ACC112 (cell line): ENCODE results near the gene ARMH4.

Source experiments
- H2AFZ ChIP-seq: fragments of 200-600 bp; sonication (generic); one replicate; pipeline ENCODE4 v1.6.0; 2017; ENCODE audit warnings: antibody characterized with exemption, low read length; ENCODE audit not compliant: unreplicated experiment
- H3K27ac ChIP-seq: fragments of 200-600 bp; sonication (generic); 2 replicates; pipeline ENCODE4 v1.5.1; 2014; ENCODE audit warnings: low read depth, mild to moderate bottlenecking, antibody characterized with exemption, low read length, moderate library complexity
- H3K27me3 ChIP-seq: fragments of 200-600 bp; sonication (generic); 2 replicates; pipeline ENCODE4 v1.6.1; 2014; ENCODE audit warnings: mild to moderate bottlenecking, antibody characterized with exemption, low read length, moderate library complexity, mixed read lengths; ENCODE audit not compliant: insufficient read depth
- H3K36me3 ChIP-seq: fragments of 200-600 bp; sonication (generic); 2 replicates; pipeline ENCODE4 v1.6.1; 2016; ENCODE audit warnings: mild to moderate bottlenecking, antibody characterized with exemption, low read length, moderate library complexity, mixed read lengths; ENCODE audit not compliant: insufficient read depth
- H3K4me1 ChIP-seq: fragments of 200-600 bp; sonication (generic); one replicate; pipeline ENCODE4 v1.6.1; 2016; ENCODE audit warnings: low read length, mixed read lengths; ENCODE audit not compliant: insufficient read depth, unreplicated experiment, control insufficient read depth
- H3K4me3 ChIP-seq: fragments of 200-600 bp; sonication (generic); 2 replicates; pipeline ENCODE4 v1.5.1; 2014; ENCODE audit warnings: mild to moderate bottlenecking, low read depth, low read length
- H3K79me2 ChIP-seq: fragments of 200-600 bp; sonication (generic); one replicate; pipeline ENCODE4 v1.6.0; 2016; ENCODE audit warnings: low read length; ENCODE audit not compliant: control insufficient read depth, unreplicated experiment, insufficient read depth

Gene ARMH4

DNA sequence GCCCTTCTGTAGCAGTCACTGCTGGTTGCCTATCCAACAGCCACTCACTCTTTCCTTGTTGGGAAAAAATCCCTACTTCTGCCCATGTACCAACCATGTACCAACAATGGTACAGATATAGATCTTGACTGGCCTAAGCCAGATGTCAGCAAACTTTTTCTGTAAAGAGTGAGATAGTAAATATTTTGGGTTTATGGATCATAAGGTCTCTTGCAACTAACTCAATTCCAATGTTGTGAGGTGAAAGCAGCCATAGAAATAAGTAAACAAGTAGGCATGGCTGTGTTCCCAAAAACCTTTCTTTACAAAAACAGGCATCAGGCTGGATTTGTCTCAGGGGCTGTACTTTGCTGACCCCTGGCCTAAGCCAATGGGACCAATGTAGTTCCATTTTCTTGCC, 73.5 kb downstream of the ARMH4 start:
- Histone ChIP-seq H3K27ac (no peak overlapping the region), H2AFZ (no peak overlapping the region)

DNA sequence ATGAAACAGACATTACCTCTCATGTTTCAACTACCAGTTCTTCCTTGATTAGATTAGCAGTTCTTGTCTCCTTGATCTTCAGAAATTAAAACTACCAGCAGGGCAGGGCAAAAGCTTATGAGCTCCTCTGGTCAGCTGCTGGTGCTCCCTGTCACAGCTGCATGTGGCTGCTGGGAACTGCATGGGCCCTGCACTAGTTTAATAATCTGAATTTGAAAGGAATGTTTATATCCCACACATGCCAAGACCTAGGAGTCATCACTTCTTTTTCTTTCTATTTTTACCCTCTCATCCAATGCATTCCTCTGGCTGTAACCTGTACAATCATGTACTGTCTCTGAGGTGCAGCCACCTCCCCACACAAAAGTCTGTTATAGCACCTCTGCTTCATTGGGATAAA, 73.9 kb downstream of the ARMH4 start:
- H3K36me3 ChIP-seq = no peaks in the 10 kb centered on the region
- H3K4me3 ChIP-seq = peak overlapping the region; percentile 37; the same call in 1 of the 2 replicates
- H3K27me3 ChIP-seq = peaks cover 6% of the 10 kb centered on the region; the same call in 1 of the 2 replicates
- no peak overlapping the region; the same call in 1 of the 2 replicates for H3K27ac ChIP-seq
- H2AFZ ChIP-seq = peak overlapping the region; percentile 12
- H3K4me1 ChIP-seq = peaks cover 30% of the 10 kb centered on the region
- H3K79me2 ChIP-seq = no peaks in the 10 kb centered on the region

More for the DNA sequence above, 73.5 kb downstream of the ARMH4 start:
- H3K4me1 ChIP-seq = peaks cover 31% of the 10 kb centered on the region
- no peak overlapping the region for H3K4me3 ChIP-seq
- no peaks in the 10 kb centered on the region for H3K79me2 ChIP-seq
- H3K36me3 ChIP-seq = no peaks in the 10 kb centered on the region
- peaks cover 2% of the 10 kb centered on the region; the same call in 1 of the 2 replicates for H3K27me3 ChIP-seq

DNA sequence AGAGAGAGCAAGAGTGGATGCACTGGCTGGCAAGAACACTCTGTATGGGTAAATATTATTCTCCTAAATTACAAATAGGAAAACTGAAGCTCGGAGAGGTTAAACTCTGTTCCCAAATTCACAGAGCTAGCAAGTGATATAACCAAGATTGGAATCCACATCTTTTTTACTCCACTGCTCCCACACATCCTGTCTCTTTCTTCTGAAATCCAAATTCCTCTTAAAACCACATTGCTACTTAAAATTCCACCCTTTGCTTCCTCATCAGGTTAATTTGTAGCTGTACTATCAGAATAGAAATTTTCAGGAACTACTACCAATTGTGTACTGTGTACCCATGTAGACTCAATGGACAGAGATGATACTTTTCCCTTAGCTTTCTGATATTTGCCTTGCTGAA, 74.4 kb downstream of the ARMH4 start:
- Histone ChIP-seq H2AFZ (peak overlapping the region; percentile 12), H3K4me1 (peaks cover 26% of the 10 kb centered on the region), H3K36me3 (no peaks in the 10 kb centered on the region), H3K4me3 (peak overlapping the region; percentile 37; the same call in 1 of the 2 replicates), H3K27me3 (peaks cover 9% of the 10 kb centered on the region; the same call in 1 of the 2 replicates), H3K79me2 (no peaks in the 10 kb centered on the region), H3K27ac (no peak overlapping the region; the same call in 1 of the 2 replicates)

DNA sequence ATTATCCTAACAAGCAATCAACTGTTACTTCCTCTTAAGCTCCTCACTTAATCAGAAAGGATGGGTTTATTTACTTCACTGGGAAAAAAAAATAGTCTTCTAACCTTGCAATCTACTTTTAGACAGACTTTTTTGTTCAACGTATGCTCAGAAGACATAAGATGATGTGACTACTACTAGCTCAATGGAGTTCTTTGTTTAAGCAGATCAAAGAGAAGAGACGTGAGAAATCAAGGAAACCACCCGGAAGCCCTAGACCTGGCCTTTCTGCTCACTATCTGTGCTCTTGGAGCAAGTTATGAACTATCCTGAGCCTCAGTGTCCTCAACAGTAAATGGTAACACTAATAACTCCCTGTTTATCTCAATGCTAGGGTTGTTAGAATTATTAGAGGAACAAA, 78.5 kb downstream of the ARMH4 start:
- Histone ChIP-seq H3K36me3 (no peaks in the 10 kb centered on the region), H3K4me3 (no peak overlapping the region), H3K27ac (no peak overlapping the region), H3K4me1 (peaks cover 13% of the 10 kb centered on the region), H3K79me2 (no peaks in the 10 kb centered on the region), H2AFZ (no peak overlapping the region), H3K27me3 (peaks cover 16% of the 10 kb centered on the region; the same call in 1 of the 2 replicates)

DNA sequence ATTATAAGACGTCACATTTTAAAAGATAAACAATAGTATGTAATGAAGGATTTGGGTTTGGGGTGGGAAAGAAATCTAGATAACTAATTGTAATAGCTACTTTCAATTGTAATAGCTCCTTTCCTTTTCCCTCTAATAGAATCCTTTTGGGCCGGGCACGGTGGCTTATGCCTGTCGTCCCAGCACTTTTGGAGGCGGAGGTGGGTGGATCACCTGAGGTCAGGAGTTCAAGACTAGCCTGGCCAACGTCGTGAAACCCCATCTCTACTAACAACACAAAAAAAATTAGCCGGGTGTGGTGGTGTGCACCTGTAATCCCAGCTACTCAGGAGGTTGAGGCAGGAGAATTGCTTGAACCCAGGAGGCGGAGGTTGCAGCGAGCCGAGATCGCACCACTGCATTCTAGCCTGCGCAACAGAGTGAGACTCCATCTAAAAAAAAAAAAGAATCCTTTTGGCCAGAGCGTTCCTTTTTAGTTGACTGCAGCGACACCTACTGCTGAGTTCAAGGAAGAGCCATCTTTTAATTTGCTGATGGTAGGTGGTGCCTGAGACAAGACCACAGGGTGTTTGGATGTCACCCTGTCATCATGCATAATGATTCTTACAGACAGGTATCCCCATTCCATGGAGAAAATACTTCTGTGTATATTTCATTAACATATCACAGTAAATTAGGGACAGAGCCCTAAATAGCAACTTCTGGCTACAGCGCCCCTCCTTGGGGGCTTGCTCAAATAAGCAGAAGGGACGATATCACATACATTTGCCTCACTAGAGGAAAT, 79.5 kb downstream of the ARMH4 start:
- Histone ChIP-seq H2AFZ (no peak overlapping the region), H3K27ac (no peak overlapping the region)

DNA sequence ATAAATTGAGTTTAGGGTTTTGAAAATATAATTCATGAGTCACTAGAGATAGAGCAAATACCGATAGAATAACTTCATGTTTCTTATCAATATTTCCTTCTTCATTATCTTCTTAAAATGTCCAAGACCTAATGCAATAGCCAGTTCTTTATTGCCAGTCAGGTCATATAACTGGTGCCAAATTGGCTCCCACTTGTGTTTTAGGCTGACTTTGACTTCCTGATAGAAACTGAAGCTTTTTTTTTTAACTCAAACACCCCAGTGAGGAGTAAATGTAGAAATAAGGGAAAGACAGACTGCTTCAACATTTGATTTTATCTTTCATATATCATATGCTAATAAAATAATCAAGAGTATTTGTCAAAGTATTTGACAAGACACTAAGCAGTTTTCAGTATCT, 80.7 kb downstream of the ARMH4 start:
- Histone ChIP-seq H3K27ac (no peak overlapping the region), H3K36me3 (no peaks in the 10 kb centered on the region), H3K4me3 (no peak overlapping the region), H3K27me3 (peaks cover 29% of the 10 kb centered on the region; the same call in 1 of the 2 replicates), H2AFZ (no peak overlapping the region), H3K4me1 (no peaks in the 10 kb centered on the region), H3K79me2 (no peaks in the 10 kb centered on the region)

More for the DNA sequence above, 79.5 kb downstream of the ARMH4 start:
- H3K36me3 ChIP-seq = no peaks in the 10 kb centered on the region
- no peak overlapping the region for H3K4me3 ChIP-seq
- H3K79me2 ChIP-seq = no peaks in the 10 kb centered on the region
- H3K27me3 ChIP-seq = peaks cover 25% of the 10 kb centered on the region; the same call in 1 of the 2 replicates
- peaks cover 3% of the 10 kb centered on the region for H3K4me1 ChIP-seq

DNA sequence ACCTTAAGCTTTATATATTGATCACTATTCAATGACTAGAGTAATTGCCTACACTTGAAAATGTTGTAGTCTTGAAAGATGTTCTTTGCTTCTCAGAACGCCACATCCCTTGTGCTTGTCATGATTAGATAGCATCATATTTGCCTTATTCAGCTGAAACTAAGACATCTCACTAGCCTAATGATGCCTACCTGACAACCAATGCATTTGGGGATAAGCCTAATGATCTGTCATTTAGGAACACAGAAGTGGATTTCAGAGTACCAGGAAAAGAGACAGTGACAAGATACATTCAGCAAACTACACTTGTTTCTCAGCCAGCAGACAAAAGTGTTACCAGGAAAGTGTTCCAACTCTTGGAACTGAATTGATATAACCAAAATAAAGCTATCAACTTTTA, 83.7 kb downstream of the ARMH4 start:
- H3K79me2 ChIP-seq = no peaks in the 10 kb centered on the region
- no peak overlapping the region for H2AFZ ChIP-seq
- H3K27me3 ChIP-seq = peaks cover 48% of the 10 kb centered on the region
- no peak overlapping the region for H3K27ac ChIP-seq
- H3K4me3 ChIP-seq = no peak overlapping the region
- H3K4me1 ChIP-seq = no peaks in the 10 kb centered on the region
- no peaks in the 10 kb centered on the region for H3K36me3 ChIP-seq

DNA sequence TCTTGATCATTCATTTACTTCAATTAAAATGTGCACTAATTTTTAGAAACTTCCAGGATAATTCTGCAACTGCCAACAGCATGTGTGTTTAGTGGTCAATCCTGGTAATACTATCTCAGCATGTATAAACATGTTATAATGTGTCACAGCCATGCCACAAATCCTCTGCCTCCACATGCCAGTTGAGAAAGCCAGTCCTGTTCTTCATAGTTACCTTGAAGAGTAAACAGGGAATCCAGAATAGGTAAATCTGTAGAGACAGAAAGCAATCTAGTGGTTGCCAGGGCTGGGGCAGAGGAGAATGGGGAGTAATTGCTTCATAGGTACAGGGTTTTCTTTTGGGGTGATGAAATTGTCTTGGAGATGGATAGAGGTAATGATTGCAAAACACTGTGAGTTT, 85.9 kb downstream of the ARMH4 start:
- Histone ChIP-seq H2AFZ (no peak overlapping the region), H3K36me3 (no peaks in the 10 kb centered on the region), H3K27me3 (peaks cover 56% of the 10 kb centered on the region), H3K4me1 (no peaks in the 10 kb centered on the region), H3K79me2 (no peaks in the 10 kb centered on the region), H3K4me3 (no peak overlapping the region), H3K27ac (no peak overlapping the region)

DNA sequence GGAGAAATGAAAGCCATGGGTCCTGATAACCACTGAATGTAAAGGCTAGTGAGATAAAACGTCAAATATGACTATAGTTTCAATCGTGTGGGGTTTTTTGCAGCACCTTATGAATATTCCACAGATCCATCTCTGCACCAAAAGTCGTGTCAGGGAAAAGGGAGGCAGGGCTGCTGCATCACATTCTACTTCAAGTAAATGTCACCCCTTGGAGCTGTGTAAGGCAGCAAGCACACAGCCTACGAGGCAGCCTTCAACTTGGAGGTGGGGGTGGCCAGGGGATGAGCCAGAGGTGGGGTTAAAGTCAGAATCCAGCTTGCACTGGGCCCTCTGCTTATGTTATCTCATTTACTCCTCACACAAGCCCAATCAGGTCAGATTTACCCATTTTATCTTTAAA, 90.4 kb downstream of the ARMH4 start:
- no peaks in the 10 kb centered on the region for H3K4me1 ChIP-seq
- peaks cover 80% of the 10 kb centered on the region for H3K27me3 ChIP-seq
- no peak overlapping the region for H3K4me3 ChIP-seq
- no peaks in the 10 kb centered on the region for H3K79me2 ChIP-seq
- H2AFZ ChIP-seq = no peak overlapping the region
- no peaks in the 10 kb centered on the region for H3K36me3 ChIP-seq
- no peak overlapping the region for H3K27ac ChIP-seq

DNA sequence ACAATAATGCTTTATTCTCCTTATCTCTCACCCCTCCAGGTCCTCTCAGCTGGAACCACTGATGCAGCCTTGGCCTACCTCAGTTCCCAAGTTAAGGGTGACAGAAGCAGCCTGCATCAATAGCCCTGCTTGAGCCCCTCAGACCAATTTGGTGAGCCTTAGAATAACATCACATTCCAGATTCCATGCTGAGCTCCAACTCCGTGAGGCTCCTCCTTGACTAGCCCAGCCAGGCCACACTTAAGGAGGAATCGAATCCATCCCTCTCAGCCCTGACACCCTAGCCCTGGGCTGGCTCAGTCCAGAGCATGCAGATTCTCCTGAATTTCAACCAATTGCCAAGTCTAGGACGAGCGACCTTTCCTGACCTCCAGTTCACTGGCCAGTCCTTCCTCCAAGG, 91.1 kb downstream of the ARMH4 start:
- H3K4me1 ChIP-seq = no peaks in the 10 kb centered on the region
- no peaks in the 10 kb centered on the region for H3K79me2 ChIP-seq
- no peak overlapping the region for H3K27ac ChIP-seq
- H3K27me3 ChIP-seq = peaks cover 83% of the 10 kb centered on the region
- no peak overlapping the region for H2AFZ ChIP-seq
- H3K4me3 ChIP-seq = no peak overlapping the region
- H3K36me3 ChIP-seq = no peaks in the 10 kb centered on the region

DNA sequence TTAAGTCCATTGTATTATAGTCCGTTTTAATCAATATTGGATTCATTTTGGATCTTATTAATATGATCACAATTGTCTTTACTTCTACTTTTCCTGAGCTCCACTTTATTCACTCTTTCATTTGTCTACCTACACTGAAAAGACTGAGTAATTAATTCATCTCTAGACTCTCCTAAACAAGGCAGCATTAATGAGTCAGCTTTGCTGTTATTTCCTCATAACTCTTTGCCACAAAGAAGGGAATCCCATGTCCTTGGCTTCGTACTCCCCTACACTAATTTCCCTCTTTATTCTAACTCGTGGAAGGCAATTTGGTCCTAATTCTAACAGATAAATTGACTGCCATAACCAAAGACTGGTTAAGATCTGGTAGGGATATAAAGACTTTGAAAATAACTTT, 91.9 kb downstream of the ARMH4 start:
- no peaks in the 10 kb centered on the region for H3K4me1 ChIP-seq
- no peaks in the 10 kb centered on the region for H3K79me2 ChIP-seq
- H3K27me3 ChIP-seq = peaks cover 83% of the 10 kb centered on the region
- no peak overlapping the region for H3K4me3 ChIP-seq
- no peaks in the 10 kb centered on the region for H3K36me3 ChIP-seq
- H3K27ac ChIP-seq = no peak overlapping the region
- no peak overlapping the region for H2AFZ ChIP-seq
